GM12878 (cell line): Measurements from ENCODE around the gene ANKRD36C.
"Not testable (repeated sequence)": the region's sequence is repeated elsewhere in the genome, so short reads cannot be mapped to it uniquely, and the experiment has no call there.

Experiments used
- CTCF ChIP-seq, 3 experiments: IDR thresholded peaks in 2 of 3; conservative IDR thresholded peaks in 1 of 3; 2 replicates each; pipeline ENCODE4 v1.5.1; 2011; ENCODE audit warnings: low read depth in 3 of 3, low read length in 3 of 3, mild to moderate bottlenecking in 3 of 3, control low read depth in 2 of 3, moderate library complexity in 2 of 3, inconsistent platforms in 1 of 3, mixed read lengths in 1 of 3; ENCODE audit not compliant: control insufficient read depth in 2 of 3, insufficient read depth in 1 of 3; ENCODE audit errors: extremely low read depth in 1 of 3
- NRF1 ChIP-seq: conservative IDR thresholded peaks from 2 replicates; pipeline ENCODE4 v1.6.1; 2011; ENCODE audit warnings: mild to moderate bottlenecking, low read depth, low read length, improper control_type of control experiment
- POLR2AphosphoS5 ChIP-seq: IDR thresholded peaks from 2 replicates; pipeline ENCODE4 v1.6.1; 2011; ENCODE audit warnings: mild to moderate bottlenecking, low read length, inconsistent platforms
- TF ChIP-seq, protein P1 (sequence below): IDR thresholded peaks from 2 replicates; pipeline ENCODE4 v1.6.1; 2012; ENCODE audit warnings: low read depth, low read length, improper control_type of control experiment

- TF ChIP-seq NRF1; CTCF (IDR thresholded peaks at IDR 0.05 in 2 of 3, conservative IDR thresholded peaks at IDR 0.05 in 1 of 3; ENCODE audit: control insufficient read depth in 2 of 3, extremely low read depth in 1 of 3, insufficient read depth in 1 of 3, low read depth in 3 of 3, low read length in 3 of 3); POLR2AphosphoS5: not testable (repeated sequence)
- TF ChIP-seq, protein P1, sequence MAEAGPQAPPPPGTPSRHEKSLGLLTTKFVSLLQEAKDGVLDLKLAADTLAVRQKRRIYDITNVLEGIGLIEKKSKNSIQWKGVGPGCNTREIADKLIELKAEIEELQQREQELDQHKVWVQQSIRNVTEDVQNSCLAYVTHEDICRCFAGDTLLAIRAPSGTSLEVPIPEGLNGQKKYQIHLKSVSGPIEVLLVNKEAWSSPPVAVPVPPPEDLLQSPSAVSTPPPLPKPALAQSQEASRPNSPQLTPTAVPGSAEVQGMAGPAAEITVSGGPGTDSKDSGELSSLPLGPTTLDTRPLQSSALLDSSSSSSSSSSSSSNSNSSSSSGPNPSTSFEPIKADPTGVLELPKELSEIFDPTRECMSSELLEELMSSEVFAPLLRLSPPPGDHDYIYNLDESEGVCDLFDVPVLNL: not testable (repeated sequence)
These were observed 201.4 kb downstream of the ANKRD36C start for GRCh38 chr2:95790180-95790579.
